GM19035 (cell line): Measurements from ENCODE around the gene MAP3K2.

Experiments
- ATAC-seq: cut with Tn5 transposase; IDR thresholded peaks from one replicate; pipeline ENCODE4 v1.9.1; 2021; ENCODE audit not compliant: unreplicated experiment

Gene MAP3K2, protein sequence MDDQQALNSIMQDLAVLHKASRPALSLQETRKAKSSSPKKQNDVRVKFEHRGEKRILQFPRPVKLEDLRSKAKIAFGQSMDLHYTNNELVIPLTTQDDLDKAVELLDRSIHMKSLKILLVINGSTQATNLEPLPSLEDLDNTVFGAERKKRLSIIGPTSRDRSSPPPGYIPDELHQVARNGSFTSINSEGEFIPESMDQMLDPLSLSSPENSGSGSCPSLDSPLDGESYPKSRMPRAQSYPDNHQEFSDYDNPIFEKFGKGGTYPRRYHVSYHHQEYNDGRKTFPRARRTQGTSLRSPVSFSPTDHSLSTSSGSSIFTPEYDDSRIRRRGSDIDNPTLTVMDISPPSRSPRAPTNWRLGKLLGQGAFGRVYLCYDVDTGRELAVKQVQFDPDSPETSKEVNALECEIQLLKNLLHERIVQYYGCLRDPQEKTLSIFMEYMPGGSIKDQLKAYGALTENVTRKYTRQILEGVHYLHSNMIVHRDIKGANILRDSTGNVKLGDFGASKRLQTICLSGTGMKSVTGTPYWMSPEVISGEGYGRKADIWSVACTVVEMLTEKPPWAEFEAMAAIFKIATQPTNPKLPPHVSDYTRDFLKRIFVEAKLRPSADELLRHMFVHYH

DNA sequence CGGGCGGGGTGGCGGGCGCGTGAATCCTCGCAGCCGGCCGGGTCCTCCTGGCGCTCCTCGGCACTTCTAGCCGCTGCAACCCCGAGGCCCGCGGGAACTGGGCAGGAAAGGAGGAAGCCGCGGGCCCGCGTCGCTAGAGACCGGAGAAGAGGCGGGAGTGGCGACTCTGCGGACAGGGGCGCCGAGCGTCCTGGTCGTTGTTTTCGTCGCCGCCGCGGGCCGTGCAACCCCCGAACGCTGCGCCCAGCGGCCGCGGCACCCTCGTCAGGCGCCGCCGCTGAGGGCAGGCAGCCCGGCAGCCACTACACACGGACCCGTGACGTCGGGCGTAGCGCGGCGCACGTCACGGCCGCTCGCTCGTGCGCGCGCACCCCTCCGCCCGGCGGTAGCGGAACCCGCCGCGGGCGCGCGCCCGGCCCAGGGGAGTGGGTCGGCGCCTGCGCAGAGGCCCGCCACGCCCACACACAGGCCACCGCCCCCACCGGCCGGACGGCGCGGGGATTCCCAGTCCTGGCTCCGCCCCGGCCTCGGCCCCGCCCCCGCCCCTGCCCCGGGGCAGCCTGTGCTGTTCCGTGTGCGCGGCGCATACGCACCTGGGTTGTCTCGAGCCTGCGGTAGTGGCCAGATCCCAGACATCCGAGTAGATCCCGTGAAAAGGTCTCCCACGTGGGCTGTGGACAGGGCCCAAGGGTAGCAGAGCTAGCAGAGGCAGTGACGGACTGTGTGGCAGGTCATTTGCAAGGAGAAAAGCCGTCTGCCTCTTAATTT, at the start of gene MAP3K2:
Gene MAP3K2 (minus strand): TSS at position 321 of the 768 bp plus-strand sequence. CDS start 44,846 bp downstream, outside the sequence.
- ATAC-seq: peak; percentile 81

GRCh38 chr2:127437056-127437455, 49.3 kb upstream of the MAP3K2 start:
- no peak for ATAC-seq

DNA sequence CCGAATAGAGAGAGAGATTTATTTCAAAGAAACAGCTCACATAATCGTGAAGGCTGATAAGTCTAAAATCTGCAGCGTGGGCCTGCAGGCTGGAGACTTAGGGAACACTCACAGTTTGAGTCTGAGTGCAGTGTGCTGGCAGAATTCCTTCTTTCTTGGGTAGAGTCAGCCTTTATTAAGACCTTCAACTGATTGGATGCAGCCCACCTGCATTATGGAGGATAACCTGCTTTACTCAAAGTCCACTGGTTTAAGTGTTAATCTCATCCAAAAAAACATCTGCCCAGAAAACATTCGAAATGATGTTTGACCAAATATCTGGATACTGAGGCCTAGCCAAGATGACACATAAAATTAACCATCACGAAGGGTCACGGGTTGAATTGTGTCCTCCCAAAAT, 46.7 kb upstream of the MAP3K2 start:
- ATAC-seq: no peak

DNA sequence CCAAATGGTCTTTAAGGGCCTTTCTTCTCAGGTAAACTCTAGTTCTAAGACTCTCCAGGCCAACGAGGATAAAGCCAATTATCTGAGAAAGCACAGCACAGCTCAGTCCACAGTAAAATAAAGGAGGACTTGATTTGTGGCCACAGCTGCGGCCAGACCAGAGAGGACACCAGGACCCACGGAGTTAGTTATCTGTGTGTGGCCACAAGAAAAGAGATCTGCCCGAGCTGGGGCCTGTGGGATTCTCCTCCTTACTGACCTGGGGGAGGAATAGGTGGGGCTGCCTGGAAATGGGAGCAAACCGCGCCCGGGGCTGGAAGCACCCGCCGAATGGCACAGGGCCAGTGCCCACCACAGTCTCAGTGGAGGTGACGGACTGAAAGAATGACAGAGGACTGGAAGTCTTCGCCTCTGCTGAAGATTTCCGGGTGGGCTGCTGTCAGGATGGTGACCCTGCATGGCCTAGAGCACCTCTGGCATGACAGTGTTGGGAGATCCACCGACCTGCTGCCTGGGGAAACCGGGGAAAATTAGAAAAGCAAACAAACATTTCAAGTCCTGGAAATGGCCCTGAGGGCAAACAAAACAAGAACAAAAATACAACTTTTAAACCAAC, 43.7 kb upstream of the MAP3K2 start:
- no peak for ATAC-seq

GRCh38 chr2:127429844-127430425, 42.2 kb upstream of the MAP3K2 start:
- no peak for ATAC-seq

DNA sequence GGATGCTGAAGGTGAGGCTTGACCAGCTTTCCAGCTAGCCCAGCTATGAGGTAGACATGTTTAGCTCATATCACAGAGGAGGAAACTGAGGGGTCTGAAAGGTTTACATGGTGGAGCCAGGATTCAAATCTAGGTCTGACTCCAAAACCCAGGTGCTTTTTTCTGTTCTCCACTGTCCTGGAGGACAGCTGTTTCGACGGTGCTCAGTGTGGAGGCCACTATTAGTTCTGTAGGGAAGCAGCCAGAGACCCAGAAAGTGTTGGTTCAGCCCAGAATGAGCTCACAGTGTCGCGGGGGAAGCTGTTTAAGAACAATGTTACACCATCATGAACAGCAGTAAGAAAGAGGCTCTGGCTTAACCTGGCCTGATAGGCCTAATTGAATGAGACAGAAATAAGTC, 41.5 kb upstream of the MAP3K2 start:
- ATAC-seq: no peak

DNA sequence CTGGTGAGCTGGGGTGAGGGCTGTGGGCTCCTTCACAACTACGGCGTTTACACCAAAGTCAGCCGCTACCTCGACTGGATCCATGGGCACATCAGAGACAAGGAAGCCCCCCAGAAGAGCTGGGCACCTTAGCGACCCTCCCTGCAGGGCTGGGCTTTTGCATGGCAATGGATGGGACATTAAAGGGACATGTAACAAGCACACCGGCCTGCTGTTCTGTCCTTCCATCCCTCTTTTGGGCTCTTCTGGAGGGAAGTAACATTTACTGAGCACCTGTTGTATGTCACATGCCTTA, 41.0 kb upstream of the MAP3K2 start:
- ATAC-seq: no peak

- ATAC-seq: no peak
Measured at GRCh38 chr2:127428057-127428814, 40.5 kb upstream of the MAP3K2 start.

GRCh38 chr2:127427376-127428056, 39.7 kb upstream of the MAP3K2 start:
- no peak for ATAC-seq

DNA sequence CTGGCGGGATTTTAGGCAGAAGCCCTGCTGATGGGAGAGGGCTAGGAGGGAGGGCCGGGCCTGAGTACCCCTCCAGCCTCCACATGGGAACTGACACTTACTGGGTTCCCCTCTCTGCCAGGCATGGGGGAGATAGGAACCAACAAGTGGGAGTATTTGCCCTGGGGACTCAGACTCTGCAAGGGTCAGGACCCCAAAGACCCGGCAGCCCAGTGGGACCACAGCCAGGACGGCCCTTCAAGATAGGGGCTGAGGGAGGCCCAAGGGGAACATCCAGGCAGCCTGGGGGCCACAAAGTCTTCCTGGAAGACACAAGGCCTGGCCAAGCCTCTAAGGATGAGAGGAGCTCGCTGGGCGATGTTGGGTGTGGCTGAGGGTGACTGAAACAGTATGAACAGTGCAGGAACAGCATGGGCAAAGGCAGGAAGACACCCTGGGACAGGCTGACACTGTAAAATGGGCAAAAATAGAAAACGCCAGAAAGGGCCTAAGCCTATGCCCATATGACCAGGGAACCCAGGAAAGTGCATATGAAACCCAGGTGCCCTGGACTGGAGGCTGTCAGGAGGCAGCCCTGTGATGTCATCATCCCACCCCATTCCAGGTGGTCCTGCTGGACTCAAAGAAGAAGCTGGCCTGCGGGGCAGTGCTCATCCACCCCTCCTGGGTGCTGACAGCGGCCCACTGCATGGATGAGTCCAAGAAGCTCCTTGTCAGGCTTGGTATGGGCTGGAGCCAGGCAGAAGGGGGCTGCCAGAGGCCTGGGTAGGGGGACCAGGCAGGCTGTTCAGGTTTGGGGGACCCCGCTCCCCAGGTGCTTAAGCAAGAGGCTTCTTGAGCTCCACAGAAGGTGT, 39.0 kb upstream of the MAP3K2 start:
- no peak for ATAC-seq

GRCh38 chr2:127425540-127426490, 38.0 kb upstream of the MAP3K2 start:
- ATAC-seq: no peak

DNA sequence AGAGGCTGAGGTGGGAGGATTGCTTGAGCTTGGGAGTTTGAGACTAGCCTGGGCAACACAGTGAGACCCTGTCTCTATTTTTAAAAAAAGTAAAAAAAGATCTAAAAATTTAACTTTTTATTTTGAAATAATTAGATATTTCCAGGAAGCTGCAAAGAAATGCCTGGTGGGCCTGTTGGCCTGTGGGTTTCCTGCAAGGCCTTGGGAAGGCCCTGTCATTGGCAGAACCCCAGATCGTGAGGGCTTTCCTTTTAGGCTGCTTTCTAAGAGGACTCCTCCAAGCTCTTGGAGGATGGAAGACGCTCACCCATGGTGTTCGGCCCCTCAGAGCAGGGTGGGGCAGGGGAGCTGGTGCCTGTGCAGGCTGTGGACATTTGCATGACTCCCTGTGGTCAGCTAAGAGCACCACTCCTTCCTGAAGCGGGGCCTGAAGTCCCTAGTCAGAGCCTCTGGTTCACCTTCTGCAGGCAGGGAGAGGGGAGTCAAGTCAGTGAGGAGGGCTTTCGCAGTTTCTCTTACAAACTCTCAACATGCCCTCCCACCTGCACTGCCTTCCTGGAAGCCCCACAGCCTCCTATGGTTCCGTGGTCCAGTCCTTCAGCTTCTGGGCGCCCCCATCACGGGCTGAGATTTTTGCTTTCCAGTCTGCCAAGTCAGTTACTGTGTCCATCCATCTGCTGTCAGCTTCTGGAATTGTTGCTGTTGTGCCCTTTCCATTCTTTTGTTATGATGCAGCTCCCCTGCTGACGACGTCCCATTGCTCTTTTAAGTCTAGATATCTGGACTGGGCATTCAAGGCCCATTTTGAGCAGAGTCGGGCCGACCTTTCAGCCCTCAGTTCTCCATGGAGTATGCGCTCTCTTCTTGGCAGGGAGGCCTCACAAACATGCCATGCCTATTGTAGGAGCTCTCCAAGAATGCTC, 37.1 kb upstream of the MAP3K2 start:
- ATAC-seq: no peak

DNA sequence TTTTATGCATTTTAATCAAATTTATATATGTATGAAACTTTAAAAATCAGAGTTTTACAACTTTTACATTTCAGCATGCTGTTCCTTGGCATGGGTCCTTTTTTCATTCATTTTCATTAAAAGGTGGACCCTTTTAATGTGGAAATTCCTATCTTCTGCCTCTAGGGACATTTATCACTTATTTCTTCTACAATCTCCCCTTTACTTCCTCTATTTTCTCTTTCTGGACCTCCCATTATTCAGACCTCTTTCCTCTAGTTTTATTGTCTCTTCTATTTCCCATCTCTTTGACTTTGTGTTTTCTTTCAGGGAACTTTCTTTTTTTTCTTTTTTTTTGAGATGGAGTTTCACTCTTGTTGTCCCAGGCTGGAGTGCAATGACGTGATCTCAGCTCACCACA, 36.1 kb upstream of the MAP3K2 start:
- ATAC-seq: no peak

DNA sequence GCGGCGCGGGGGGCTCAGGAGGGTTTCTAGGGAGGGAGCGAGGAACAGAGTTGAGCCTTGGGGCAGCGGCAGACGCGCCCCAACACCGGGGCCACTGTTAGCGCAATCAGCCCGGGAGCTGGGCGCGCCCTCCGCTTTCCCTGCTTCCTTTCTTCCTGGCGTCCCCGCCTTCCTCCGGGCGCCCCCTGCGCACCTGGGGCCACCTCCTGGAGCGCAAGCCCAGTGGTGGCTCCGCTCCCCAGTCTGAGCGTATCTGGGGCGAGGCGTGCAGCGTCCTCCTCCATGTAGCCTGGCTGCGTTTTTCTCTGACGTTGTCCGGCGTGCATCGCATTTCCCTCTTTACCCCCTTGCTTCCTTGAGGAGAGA, 35.7 kb upstream of the MAP3K2 start:
- ATAC-seq: no peak

DNA sequence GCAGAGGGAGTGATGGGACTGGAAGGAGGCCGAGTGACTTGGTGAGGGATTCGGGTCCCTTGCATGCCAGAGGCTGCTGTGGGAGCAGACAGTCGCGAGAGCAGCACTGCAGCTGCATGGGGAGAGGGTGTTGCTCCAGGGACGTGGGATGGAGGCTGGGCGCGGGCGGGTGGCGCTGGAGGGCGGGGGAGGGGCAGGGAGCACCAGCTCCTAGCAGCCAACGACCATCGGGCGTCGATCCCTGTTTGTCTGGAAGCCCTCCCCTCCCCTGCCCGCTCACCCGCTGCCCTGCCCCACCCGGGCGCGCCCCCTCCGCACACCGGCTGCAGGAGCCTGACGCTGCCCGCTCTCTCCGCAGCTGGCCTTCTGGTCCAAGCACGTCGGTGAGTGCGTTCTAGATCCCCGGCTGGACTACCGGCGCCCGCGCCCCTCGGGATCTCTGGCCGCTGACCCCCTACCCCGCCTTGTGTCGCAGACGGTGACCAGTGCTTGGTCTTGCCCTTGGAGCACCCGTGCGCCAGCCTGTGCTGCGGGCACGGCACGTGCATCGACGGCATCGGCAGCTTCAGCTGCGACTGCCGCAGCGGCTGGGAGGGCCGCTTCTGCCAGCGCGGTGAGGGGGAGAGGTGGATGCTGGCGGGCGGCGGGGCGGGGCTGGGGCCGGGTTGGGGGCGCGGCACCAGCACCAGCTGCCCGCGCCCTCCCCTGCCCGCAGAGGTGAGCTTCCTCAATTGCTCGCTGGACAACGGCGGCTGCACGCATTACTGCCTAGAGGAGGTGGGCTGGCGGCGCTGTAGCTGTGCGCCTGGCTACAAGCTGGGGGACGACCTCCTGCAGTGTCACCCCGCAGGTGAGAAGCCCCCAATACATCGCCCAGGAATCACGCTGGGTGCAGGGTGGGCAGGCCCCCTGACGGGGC, 35.0 kb upstream of the MAP3K2 start:
- ATAC-seq: no peak
